ENCODE results near the gene FATE1.

FATE1 gene, protein sequence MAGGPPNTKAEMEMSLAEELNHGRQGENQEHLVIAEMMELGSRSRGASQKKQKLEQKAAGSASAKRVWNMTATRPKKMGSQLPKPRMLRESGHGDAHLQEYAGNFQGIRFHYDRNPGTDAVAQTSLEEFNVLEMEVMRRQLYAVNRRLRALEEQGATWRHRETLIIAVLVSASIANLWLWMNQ

DNA sequence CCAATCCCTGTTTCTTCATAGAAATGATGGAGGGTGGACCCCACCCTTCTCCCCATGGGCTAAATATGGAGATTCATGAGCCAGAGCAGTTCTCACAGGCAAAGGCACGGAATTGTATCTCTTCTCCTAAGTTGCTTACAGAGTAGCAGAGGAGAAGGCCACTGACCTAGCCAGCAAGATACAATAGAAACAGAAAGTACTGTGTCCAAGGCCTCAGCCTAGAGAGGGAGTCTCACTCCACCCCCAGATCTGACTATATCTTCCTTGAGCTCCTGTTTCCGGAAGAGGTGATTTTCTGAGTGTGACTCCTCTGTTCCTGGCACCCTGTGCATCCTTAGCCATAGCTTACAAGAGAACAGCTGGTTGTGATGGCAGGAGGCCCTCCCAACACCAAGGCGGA is at the start of gene FATE1:
Gene FATE1, plus strand, starts transcription at position 284 of the 400 bp plus-strand sequence. Its CDS starts 85 bp downstream, at position 369.
- Histone ChIP-seq H3K4me1 (ENCODE audit: control insufficient read depth in 1 of 2, insufficient read depth in 2 of 2, low read length in 2 of 2) (no peaks in the 10 kb centered on the region), H3K9ac (ENCODE audit: low read depth in 1 of 2, low read length in 2 of 2) (no peak within 1 kb of the TSS), H3K27me3 (ENCODE audit: control insufficient read depth in 1 of 2, insufficient read depth in 2 of 2, low read length in 2 of 2) (no peaks in the 10 kb centered on the region), H3K4me3 (ENCODE audit: low read depth in 1 of 2, low read length in 2 of 2) (no peak within 1 kb of the TSS), H3K36me3 (ENCODE audit: control insufficient read depth in 1 of 2, insufficient read depth in 2 of 2, low read length in 2 of 2) (no peaks in the 10 kb centered on the region), H3K9me3 (ENCODE audit: control insufficient read depth in 1 of 2, low read length in 2 of 2) (no peaks in the 10 kb centered on the region), H3K27ac (ENCODE audit: low read depth, low read length) (no peak within 1 kb of the TSS)

DNA sequence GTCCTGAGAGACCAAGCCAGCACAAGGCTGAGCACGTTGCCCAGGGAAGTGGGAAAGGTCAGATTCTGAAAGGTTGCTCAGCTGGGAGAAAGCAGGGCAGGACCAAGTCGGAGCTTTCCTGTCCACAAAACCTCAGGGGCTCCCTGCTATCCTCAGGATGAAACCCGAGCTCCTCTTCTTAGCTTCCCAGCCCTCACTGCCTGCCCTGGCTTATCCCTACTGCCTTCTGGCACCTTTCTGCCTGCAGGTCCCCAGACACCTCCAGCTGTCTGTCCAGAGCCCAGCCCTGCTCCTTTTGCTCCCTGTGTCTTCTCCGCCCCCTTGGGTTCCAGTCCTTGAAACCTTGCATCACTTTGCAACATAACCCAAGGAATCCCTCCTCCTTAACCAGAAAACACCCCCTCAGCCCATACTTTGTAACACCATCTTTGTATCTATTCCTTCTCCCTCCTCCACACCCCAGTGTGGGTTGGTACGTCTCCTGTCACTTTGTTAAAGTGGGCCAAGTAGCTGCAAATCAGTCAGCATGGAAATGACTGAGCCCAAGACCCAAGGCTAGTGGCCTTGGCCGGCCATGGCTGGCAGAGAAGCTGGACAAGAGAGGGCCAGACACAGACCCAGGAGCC is 40.6 kb upstream of the FATE1 start:
- Histone ChIP-seq H3K27ac (ENCODE audit: low read depth, low read length) (no peak overlapping the region), H3K9ac (ENCODE audit: low read depth in 1 of 2, low read length in 2 of 2) (no peak overlapping the region), H3K4me3 (ENCODE audit: low read depth in 1 of 2, low read length in 2 of 2) (no peak overlapping the region), H3K36me3 (ENCODE audit: control insufficient read depth in 1 of 2, insufficient read depth in 2 of 2, low read length in 2 of 2) (no peaks in the 10 kb centered on the region), H3K9me3 (ENCODE audit: control insufficient read depth in 1 of 2, low read length in 2 of 2) (no peaks in the 10 kb centered on the region), H3K4me1 (ENCODE audit: control insufficient read depth in 1 of 2, insufficient read depth in 2 of 2, low read length in 2 of 2) (no peaks in the 10 kb centered on the region), H3K27me3 (ENCODE audit: control insufficient read depth in 1 of 2, insufficient read depth in 2 of 2, low read length in 2 of 2) (no peaks in the 10 kb centered on the region)

DNA sequence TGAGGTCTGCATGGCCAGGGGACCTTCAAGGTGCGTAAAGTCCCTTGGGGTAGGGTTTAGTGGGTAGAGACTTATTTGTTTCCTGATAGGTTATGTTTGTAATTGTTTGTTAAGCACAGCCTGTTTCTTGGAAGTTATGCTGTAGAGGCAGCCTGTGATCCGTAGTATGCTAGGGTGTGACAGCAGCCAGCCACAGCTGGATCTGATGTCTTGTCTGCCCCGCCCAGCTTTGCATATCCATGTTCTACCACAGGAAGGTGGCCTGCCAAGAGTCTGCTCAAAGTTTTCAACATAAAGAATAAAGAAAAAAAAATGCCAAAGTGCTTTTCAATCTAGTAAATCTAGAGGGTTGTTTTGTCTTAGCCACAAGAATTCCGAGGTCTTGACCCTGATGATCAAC is 39.6 kb upstream of the FATE1 start:
- H3K27ac ChIP-seq (ENCODE audit: low read depth, low read length) = no peak overlapping the region
- H3K9ac ChIP-seq (ENCODE audit: low read depth in 1 of 2, low read length in 2 of 2) = no peak overlapping the region
- H3K9me3 ChIP-seq (ENCODE audit: control insufficient read depth in 1 of 2, low read length in 2 of 2) = no peaks in the 10 kb centered on the region
- H3K27me3 ChIP-seq (ENCODE audit: control insufficient read depth in 1 of 2, insufficient read depth in 2 of 2, low read length in 2 of 2) = no peaks in the 10 kb centered on the region
- no peak overlapping the region for H3K4me3 ChIP-seq (ENCODE audit: low read depth in 1 of 2, low read length in 2 of 2)
- H3K4me1 ChIP-seq (ENCODE audit: control insufficient read depth in 1 of 2, insufficient read depth in 2 of 2, low read length in 2 of 2) = no peaks in the 10 kb centered on the region
- H3K36me3 ChIP-seq (ENCODE audit: control insufficient read depth in 1 of 2, insufficient read depth in 2 of 2, low read length in 2 of 2) = no peaks in the 10 kb centered on the region

DNA sequence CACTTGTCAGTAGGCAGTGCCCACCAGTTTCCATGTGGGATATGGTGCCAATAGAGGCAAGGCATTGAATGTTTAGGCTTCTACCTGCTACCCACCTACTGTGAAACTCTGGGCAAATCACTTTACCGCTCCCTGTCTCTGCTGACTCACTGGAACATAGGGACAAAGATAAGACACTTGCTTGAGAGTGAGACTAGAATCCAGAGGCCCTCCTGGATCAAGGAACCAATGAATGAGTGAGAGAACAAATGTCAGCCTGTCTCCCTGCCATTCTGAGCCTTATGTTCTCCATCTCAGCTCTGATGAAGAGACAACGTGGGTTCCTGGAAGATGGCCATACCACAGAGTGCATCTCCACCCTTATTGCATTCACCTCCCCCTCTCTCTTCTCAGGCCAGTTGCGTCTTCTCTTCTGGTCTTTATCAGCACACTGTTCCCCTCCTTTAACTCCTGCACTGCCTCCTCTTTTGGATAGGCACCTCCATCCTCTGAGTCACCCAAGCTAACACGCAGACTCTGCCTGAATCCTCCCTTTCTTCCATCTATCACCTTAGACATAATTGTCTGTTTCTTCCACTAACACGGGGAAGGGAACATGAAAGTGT is 35.9 kb upstream of the FATE1 start:
- Histone ChIP-seq H3K27ac (ENCODE audit: low read depth, low read length) (no peak overlapping the region), H3K9ac (ENCODE audit: low read depth in 1 of 2, low read length in 2 of 2) (no peak overlapping the region), H3K4me1 (ENCODE audit: control insufficient read depth in 1 of 2, insufficient read depth in 2 of 2, low read length in 2 of 2) (no peaks in the 10 kb centered on the region), H3K36me3 (ENCODE audit: control insufficient read depth in 1 of 2, insufficient read depth in 2 of 2, low read length in 2 of 2) (no peaks in the 10 kb centered on the region), H3K27me3 (ENCODE audit: control insufficient read depth in 1 of 2, insufficient read depth in 2 of 2, low read length in 2 of 2) (no peaks in the 10 kb centered on the region), H3K9me3 (ENCODE audit: control insufficient read depth in 1 of 2, low read length in 2 of 2) (no peaks in the 10 kb centered on the region), H3K4me3 (ENCODE audit: low read depth in 1 of 2, low read length in 2 of 2) (no peak overlapping the region)

DNA sequence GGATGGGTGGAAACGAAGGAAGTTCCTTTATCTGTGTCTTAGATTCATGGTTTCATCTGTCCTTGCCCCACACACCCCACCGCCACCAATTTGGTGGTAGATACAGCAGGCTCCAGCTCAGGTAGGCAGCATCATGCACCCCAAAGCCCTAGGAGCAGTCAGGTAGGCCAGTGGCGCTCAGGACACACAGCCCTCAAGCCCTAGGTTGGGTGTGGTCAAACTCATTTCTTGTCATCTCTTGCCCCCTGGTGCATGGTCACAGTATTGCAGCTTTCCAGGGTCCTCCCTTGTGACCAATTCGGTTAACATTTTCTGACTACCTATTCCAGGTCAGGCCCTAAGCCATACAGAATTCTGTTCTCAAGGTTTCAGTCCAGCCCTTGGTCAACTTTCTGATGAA is 35.0 kb upstream of the FATE1 start:
- Histone ChIP-seq H3K27ac (ENCODE audit: low read depth, low read length) (no peak overlapping the region), H3K27me3 (ENCODE audit: control insufficient read depth in 1 of 2, insufficient read depth in 2 of 2, low read length in 2 of 2) (no peaks in the 10 kb centered on the region), H3K36me3 (ENCODE audit: control insufficient read depth in 1 of 2, insufficient read depth in 2 of 2, low read length in 2 of 2) (no peaks in the 10 kb centered on the region)

DNA sequence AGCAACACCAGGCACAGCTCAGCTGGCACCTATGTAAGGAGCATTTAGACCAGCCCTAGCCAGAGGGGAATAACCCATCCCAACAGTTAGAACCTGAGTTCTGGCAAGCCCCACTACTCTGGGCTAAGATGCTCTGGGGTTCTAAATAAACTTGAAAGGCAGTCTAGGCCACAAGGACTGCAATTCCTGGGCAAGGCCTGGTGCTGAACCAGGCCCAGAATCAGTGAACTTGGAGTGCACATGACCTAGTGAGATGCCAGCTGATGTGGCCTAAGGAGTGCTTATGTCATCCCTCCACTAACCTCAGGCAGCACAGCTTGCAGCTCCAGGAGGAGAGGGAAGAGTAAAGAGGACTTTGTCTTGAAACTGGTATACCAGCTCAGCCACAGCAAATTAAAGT is 28.2 kb upstream of the FATE1 start:
- Histone ChIP-seq H3K4me1 (ENCODE audit: control insufficient read depth in 1 of 2, insufficient read depth in 2 of 2, low read length in 2 of 2) (no peaks in the 10 kb centered on the region), H3K36me3 (ENCODE audit: control insufficient read depth in 1 of 2, insufficient read depth in 2 of 2, low read length in 2 of 2) (no peaks in the 10 kb centered on the region), H3K9ac (ENCODE audit: low read depth in 1 of 2, low read length in 2 of 2) (no peak overlapping the region), H3K27ac (ENCODE audit: low read depth, low read length) (no peak overlapping the region), H3K9me3 (ENCODE audit: control insufficient read depth in 1 of 2, low read length in 2 of 2) (no peaks in the 10 kb centered on the region), H3K4me3 (ENCODE audit: low read depth in 1 of 2, low read length in 2 of 2) (no peak overlapping the region), H3K27me3 (ENCODE audit: control insufficient read depth in 1 of 2, insufficient read depth in 2 of 2, low read length in 2 of 2) (no peaks in the 10 kb centered on the region)

More for the DNA sequence above, 35.0 kb upstream of the FATE1 start:
- H3K4me3 ChIP-seq (ENCODE audit: low read depth in 1 of 2, low read length in 2 of 2) = no peak overlapping the region
- no peaks in the 10 kb centered on the region for H3K4me1 ChIP-seq (ENCODE audit: control insufficient read depth in 1 of 2, insufficient read depth in 2 of 2, low read length in 2 of 2)
- H3K9me3 ChIP-seq (ENCODE audit: control insufficient read depth in 1 of 2, low read length in 2 of 2) = no peaks in the 10 kb centered on the region
- H3K9ac ChIP-seq (ENCODE audit: low read depth in 1 of 2, low read length in 2 of 2) = no peak overlapping the region

DNA sequence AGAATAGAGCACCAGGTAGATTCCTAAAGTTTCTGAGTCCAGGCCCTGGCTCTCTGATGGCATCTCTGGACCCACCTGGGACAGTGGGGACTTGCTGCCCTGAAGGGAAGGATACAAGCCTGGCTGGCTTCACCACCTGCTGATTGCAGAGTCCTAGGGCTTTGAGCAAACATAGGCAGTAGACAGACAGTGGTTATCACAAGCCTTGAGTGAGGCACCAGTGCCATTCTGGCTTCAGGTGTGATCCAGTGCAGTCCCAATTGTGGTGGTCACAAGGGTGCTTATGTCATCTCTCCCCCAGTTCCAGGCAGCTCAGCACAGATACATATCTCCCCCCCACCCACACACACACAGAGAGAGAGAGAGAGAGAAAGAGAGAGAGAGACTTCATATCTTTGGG is 27.1 kb upstream of the FATE1 start:
- no peak overlapping the region for H3K4me3 ChIP-seq (ENCODE audit: low read depth in 1 of 2, low read length in 2 of 2)
- H3K36me3 ChIP-seq (ENCODE audit: control insufficient read depth in 1 of 2, insufficient read depth in 2 of 2, low read length in 2 of 2) = no peaks in the 10 kb centered on the region
- H3K9ac ChIP-seq (ENCODE audit: low read depth in 1 of 2, low read length in 2 of 2) = no peak overlapping the region
- no peaks in the 10 kb centered on the region for H3K9me3 ChIP-seq (ENCODE audit: control insufficient read depth in 1 of 2, low read length in 2 of 2)
- H3K27ac ChIP-seq (ENCODE audit: low read depth, low read length) = no peak overlapping the region
- H3K27me3 ChIP-seq (ENCODE audit: control insufficient read depth in 1 of 2, insufficient read depth in 2 of 2, low read length in 2 of 2) = no peaks in the 10 kb centered on the region
- H3K4me1 ChIP-seq (ENCODE audit: control insufficient read depth in 1 of 2, insufficient read depth in 2 of 2, low read length in 2 of 2) = no peaks in the 10 kb centered on the region

DNA sequence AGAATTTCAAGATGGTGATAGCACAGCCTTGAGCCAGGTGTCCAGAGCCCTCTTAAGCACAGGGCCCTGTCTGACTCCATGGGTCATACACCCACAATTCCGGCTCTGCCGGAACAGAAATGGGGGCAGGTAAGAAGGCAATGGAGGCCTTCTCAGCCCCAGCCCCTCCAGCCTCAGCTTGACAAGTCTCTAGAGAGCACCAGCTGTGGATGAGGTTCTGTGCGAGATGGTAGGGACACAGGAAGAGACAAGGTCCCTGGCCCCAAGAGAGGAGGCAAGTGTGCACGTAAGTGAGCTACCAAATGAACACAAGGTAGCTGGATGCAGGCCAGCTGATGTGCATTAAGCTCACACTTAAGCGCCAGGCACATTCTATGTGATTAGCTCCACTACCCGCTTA is 23.0 kb upstream of the FATE1 start:
- H3K9me3 ChIP-seq (ENCODE audit: control insufficient read depth in 1 of 2, low read length in 2 of 2) = no peaks in the 10 kb centered on the region
- no peak overlapping the region for H3K4me3 ChIP-seq (ENCODE audit: low read depth in 1 of 2, low read length in 2 of 2)
- no peaks in the 10 kb centered on the region for H3K36me3 ChIP-seq (ENCODE audit: control insufficient read depth in 1 of 2, insufficient read depth in 2 of 2, low read length in 2 of 2)
- no peak overlapping the region for H3K27ac ChIP-seq (ENCODE audit: low read depth, low read length)
- H3K9ac ChIP-seq (ENCODE audit: low read depth in 1 of 2, low read length in 2 of 2) = no peak overlapping the region
- H3K4me1 ChIP-seq (ENCODE audit: control insufficient read depth in 1 of 2, insufficient read depth in 2 of 2, low read length in 2 of 2) = no peaks in the 10 kb centered on the region
- H3K27me3 ChIP-seq (ENCODE audit: control insufficient read depth in 1 of 2, insufficient read depth in 2 of 2, low read length in 2 of 2) = no peaks in the 10 kb centered on the region

DNA sequence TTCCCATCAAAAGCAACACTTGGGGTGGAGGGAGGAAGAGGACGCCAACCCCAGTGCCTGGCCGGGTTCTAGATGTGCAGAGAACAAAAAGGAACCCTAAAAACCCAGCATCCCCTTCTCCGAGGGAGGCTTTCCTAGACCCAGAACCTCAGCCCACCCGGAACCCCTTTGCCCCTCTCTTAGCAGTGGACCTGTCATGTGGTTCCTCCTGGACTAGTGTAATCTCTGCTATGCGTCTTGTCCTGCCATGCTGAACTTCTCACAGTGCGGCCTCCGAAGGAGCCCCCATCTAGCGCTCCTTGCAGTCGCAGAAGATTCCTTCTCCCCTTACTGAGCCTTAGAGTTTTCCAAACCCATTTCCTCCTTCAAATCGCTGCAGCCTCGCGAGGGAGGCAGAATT is 21.7 kb upstream of the FATE1 start:
- no peaks in the 10 kb centered on the region for H3K4me1 ChIP-seq (ENCODE audit: control insufficient read depth in 1 of 2, insufficient read depth in 2 of 2, low read length in 2 of 2)
- no peak overlapping the region for H3K27ac ChIP-seq (ENCODE audit: low read depth, low read length)
- no peaks in the 10 kb centered on the region for H3K9me3 ChIP-seq (ENCODE audit: control insufficient read depth in 1 of 2, low read length in 2 of 2)
- H3K27me3 ChIP-seq (ENCODE audit: control insufficient read depth in 1 of 2, insufficient read depth in 2 of 2, low read length in 2 of 2) = no peaks in the 10 kb centered on the region
- H3K9ac ChIP-seq (ENCODE audit: low read depth in 1 of 2, low read length in 2 of 2) = no peak overlapping the region
- H3K36me3 ChIP-seq (ENCODE audit: control insufficient read depth in 1 of 2, insufficient read depth in 2 of 2, low read length in 2 of 2) = no peaks in the 10 kb centered on the region
- H3K4me3 ChIP-seq (ENCODE audit: low read depth in 1 of 2, low read length in 2 of 2) = no peak overlapping the region

DNA sequence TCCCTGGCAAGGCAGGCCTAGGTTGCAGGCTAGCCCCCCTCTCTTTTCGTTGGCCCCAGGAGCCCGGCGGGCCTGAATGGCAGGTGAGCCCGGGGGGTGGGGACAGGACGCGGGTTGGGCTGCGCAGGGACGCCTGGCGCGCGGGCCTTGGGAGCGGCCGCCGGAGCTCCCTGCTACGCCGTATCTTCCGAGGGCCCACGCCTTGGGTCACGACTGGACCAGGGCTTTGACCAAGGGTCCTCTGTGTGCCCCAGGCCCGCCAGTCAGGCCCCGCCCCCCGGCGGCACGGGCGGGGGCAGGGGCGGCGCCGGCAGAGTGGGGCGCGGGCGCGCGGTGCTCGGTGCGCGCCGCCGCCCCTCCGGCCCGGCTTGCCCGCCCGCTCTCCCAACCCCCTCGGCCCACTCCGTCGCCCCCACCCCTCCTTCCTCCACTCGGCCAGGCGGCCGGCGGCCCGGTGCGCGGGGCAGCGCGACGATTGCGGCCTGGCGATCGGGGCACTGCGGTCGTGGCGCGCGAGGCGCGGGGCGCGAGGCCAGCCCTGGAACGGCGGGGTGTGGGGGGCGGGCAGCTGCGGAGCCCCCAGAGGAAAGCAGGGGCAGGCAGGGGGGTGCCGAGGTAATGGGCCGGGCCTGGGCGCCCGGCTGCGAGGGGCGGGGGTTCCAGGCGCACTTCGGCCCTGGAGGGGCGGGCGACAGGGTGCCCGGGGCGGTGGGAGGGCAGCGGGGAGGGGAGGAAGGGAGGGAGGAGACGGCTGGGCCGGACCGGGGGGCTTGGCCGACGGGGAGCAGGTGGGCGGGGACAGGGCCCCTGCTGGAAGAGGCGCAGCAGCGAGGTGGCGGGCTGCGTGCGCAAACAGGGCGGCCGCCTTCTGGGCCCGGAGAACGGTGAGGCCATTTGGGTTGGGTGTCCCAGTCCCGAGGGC is 20.9 kb upstream of the FATE1 start, which contains the start of gene PRRG3:
Gene PRRG3, plus strand, starts transcription at position 798 of the 922 bp plus-strand sequence. CDS start 3,357 bp downstream, outside the sequence.
- Histone ChIP-seq H3K4me1 (ENCODE audit: control insufficient read depth in 1 of 2, insufficient read depth in 2 of 2, low read length in 2 of 2) (no peaks in the 10 kb centered on the region), H3K9ac (ENCODE audit: low read depth in 1 of 2, low read length in 2 of 2) (no peak within 1 kb of the TSS), H3K36me3 (ENCODE audit: control insufficient read depth in 1 of 2, insufficient read depth in 2 of 2, low read length in 2 of 2) (no peaks in the 10 kb centered on the region), H3K27me3 (ENCODE audit: control insufficient read depth in 1 of 2, insufficient read depth in 2 of 2, low read length in 2 of 2) (no peaks in the 10 kb centered on the region), H3K27ac (ENCODE audit: low read depth, low read length) (no peak within 1 kb of the TSS), H3K9me3 (ENCODE audit: control insufficient read depth in 1 of 2, low read length in 2 of 2) (no peaks in the 10 kb centered on the region), H3K4me3 (ENCODE audit: low read depth in 1 of 2, low read length in 2 of 2) (no peak within 1 kb of the TSS)

Measured in duodenal mucosa (tissue), 2 donors.